Measurements from ENCODE around the gene TUBG1. TPM values are rescaled to one million over a fixed set of nuclear protein-coding genes. Genes with fewer than 3 reads are reported as not detected.
A peak's percentile ranks its signal among the peaks of the same experiment; 100 is the strongest.
"Not testable (repeated sequence)": the region's sequence is repeated elsewhere in the genome, so short reads cannot be mapped to it uniquely, and the experiment has no call there.

The TUBG1 gene
- total RNA-seq, 4 donors from 2014 or later = 15.3 to 45.6 (median 21.6) TPM

GRCh38 chr17:42603318-42603717, 6.2 kb upstream of the TUBG1 start:
- 79 to 83% methylated on average over 7 of the region's 7 CpGs for WGBS, 2 donors
- Histone ChIP-seq H3K36me3 (no peaks in the 10 kb centered on the region), H3K4me3 (no peak overlapping the region), H3K27me3 (no peaks in the 10 kb centered on the region), H3K9me3 (no peaks in the 10 kb centered on the region), H3K27ac (no peak overlapping the region), H3K4me1 (peaks cover 0 to 67% (median 26%) of the 10 kb centered on the region in 4 donors)
- no peak for DNase-seq (ENCODE audit: low spot score in 2 of 2)
- TF ChIP-seq CTCF (IDR thresholded peaks at IDR 0.05) = no peak
- no peak for TF ChIP-seq POLR2A (IDR thresholded peaks at IDR 0.05)
- no peak for TF ChIP-seq EP300 (IDR thresholded peaks at IDR 0.05)

GRCh38 chr17:42607769-42608168, 1.7 kb upstream of the TUBG1 start:
- H3K27me3 ChIP-seq = no peaks in the 10 kb centered on the region
- H3K9me3 ChIP-seq = no peaks in the 10 kb centered on the region
- WGBS, 2 donors = 32 to 41% methylated on average over 3 of the region's 3 CpGs
- peak overlapping the region in 3 of 4 donors; percentile 75 to 96 (median 93) for H3K4me3 ChIP-seq
- DNase-seq (ENCODE audit: low spot score in 2 of 2) = no peak
- peaks cover 0 to 16% (median 0%) of the 10 kb centered on the region in 3 donors for H3K36me3 ChIP-seq
- no peak for TF ChIP-seq EP300 (IDR thresholded peaks at IDR 0.05)
- no peak for TF ChIP-seq POLR2A (IDR thresholded peaks at IDR 0.05)
- no peak overlapping the region for H3K27ac ChIP-seq
- peaks cover 0 to 64% (median 28%) of the 10 kb centered on the region in 4 donors for H3K4me1 ChIP-seq

GRCh38 chr17:42608305-42609181, 940 bp upstream of the TUBG1 start:
- H3K27ac ChIP-seq = peak overlapping the region; percentile 86 to 98 (median 94)
- 0% methylated on average over 27 to 30 of the region's 30 CpGs for WGBS, 2 donors
- peaks cover 0 to 56% (median 28%) of the 10 kb centered on the region in 4 donors for H3K4me1 ChIP-seq
- no peak for DNase-seq (ENCODE audit: low spot score in 2 of 2)
- peak overlapping the region; percentile 75 to 96 (median 88) for H3K4me3 ChIP-seq
- no peak for TF ChIP-seq POLR2A (IDR thresholded peaks at IDR 0.05)
- no peak for TF ChIP-seq CTCF (IDR thresholded peaks at IDR 0.05)
- TF ChIP-seq EP300 (IDR thresholded peaks at IDR 0.05) = no peak
- H3K27me3 ChIP-seq = no peaks in the 10 kb centered on the region
- H3K36me3 ChIP-seq = peaks cover 0 to 24% (median 0%) of the 10 kb centered on the region in 3 donors
- H3K9me3 ChIP-seq = no peaks in the 10 kb centered on the region

- not testable (repeated sequence) for H3K27me3 ChIP-seq
- peaks cover 0 to 43% (median 28%) of the 10 kb centered on the region in 4 donors for H3K4me1 ChIP-seq
- WGBS, 2 donors = 10 to 14% methylated on average over 31 to 35 of the region's 42 CpGs
Measured at GRCh38 chr17:42609814-42610801, 625 bp downstream of the TUBG1 start.

GRCh38 chr17:42612013-42612412, 2.5 kb downstream of the TUBG1 start:
- DNase-seq (ENCODE audit: low spot score in 2 of 2) = no peak
- Histone ChIP-seq H3K27me3 (no peaks in the 10 kb centered on the region), H3K27ac (no peak overlapping the region), H3K4me3 (no peak overlapping the region), H3K4me1 (peaks cover 0 to 24% (median 14%) of the 10 kb centered on the region in 4 donors), H3K9me3 (no peaks in the 10 kb centered on the region), H3K36me3 (peaks cover 0 to 52% (median 3%) of the 10 kb centered on the region in 3 donors)
- 92 to 97% methylated on average over 4 of the region's 4 CpGs for WGBS, 2 donors
- no peak for TF ChIP-seq EP300 (IDR thresholded peaks at IDR 0.05)
- TF ChIP-seq CTCF (IDR thresholded peaks at IDR 0.05) = no peak
- no peak for TF ChIP-seq POLR2A (IDR thresholded peaks at IDR 0.05)

More at GRCh38 chr17:42609814-42610801, 625 bp downstream of the TUBG1 start:
- DNase-seq (ENCODE audit: low spot score in 2 of 2); H3K9me3 ChIP-seq: not testable (repeated sequence)
- Histone ChIP-seq H3K4me3 (peak overlapping the region; percentile 50 to 96 (median 88)), H3K27ac (peak overlapping the region; percentile 51 to 98 (median 76)), H3K36me3 (peaks cover 0 to 40% (median 0%) of the 10 kb centered on the region in 3 donors)

All from tibial nerve (tissue), 4 donors.